ENCODE results near the gene FAM229B. TPM values are rescaled to one million over a fixed set of nuclear protein-coding genes. Genes with fewer than 3 reads are reported as not detected.
A peak's percentile ranks its signal among the peaks of the same experiment; 100 is the strongest.
"Not testable (repeated sequence)": the region's sequence is repeated elsewhere in the genome, so short reads cannot be mapped to it uniquely, and the experiment has no call there.

FAM229B gene
- polyA plus RNA-seq, 4 donors, result 45.7 to 58.9 (median 46.8) TPM

GRCh38 chr6:112061605-112062004, 25.8 kb upstream of the FAM229B start:
- DNase-seq (ENCODE audit: low read depth in 4 of 4, low spot score in 3 of 4), result no peak

GRCh38 chr6:112062966-112063365, 24.4 kb upstream of the FAM229B start:
- no peak for DNase-seq (ENCODE audit: low read depth in 4 of 4, low spot score in 3 of 4)

- no peak for DNase-seq (ENCODE audit: low read depth in 4 of 4, low spot score in 3 of 4)
Measured at GRCh38 chr6:112065426-112065986, 21.9 kb upstream of the FAM229B start.

- no peak for DNase-seq (ENCODE audit: low read depth in 4 of 4, low spot score in 3 of 4)
Measured at GRCh38 chr6:112066606-112067005, 20.8 kb upstream of the FAM229B start.

GRCh38 chr6:112081569-112081968, 5.8 kb upstream of the FAM229B start:
- DNase-seq (ENCODE audit: low read depth in 4 of 4, low spot score in 3 of 4), result no peak

- no peak for DNase-seq (ENCODE audit: low read depth in 4 of 4, low spot score in 3 of 4)
Measured at GRCh38 chr6:112085286-112086065, 1.9 kb upstream of the FAM229B start.

GRCh38 chr6:112086744-112087135, 651 bp upstream of the FAM229B start:
- DNase-seq (ENCODE audit: low read depth in 4 of 4, low spot score in 3 of 4), result peak; percentile 25 to 48 (median 28)

- DNase-seq (ENCODE audit: low read depth in 4 of 4, low spot score in 3 of 4), result peak in 1 of 4 donors; percentile 10
Measured at GRCh38 chr6:112087916-112088315, 525 bp downstream of the FAM229B start.

- DNase-seq (ENCODE audit: low read depth in 4 of 4, low spot score in 3 of 4), result no peak
Measured at GRCh38 chr6:112096901-112097300, 9.5 kb downstream of the FAM229B start.

GRCh38 chr6:112100561-112100960, 13.2 kb downstream of the FAM229B start:
- DNase-seq (ENCODE audit: low read depth in 4 of 4, low spot score in 3 of 4), result no peak

GRCh38 chr6:112106026-112106425, 18.6 kb downstream of the FAM229B start:
- not testable (repeated sequence) for DNase-seq (ENCODE audit: low read depth in 4 of 4, low spot score in 3 of 4)

GRCh38 chr6:112106562-112106961, 19.2 kb downstream of the FAM229B start:
- DNase-seq (ENCODE audit: low read depth in 4 of 4, low spot score in 3 of 4), result no peak

GRCh38 chr6:112109262-112109661, 21.9 kb downstream of the FAM229B start:
- peak; percentile 25 to 47 (median 37) for DNase-seq (ENCODE audit: low read depth in 4 of 4, low spot score in 3 of 4)

- no peak for DNase-seq (ENCODE audit: low read depth in 4 of 4, low spot score in 3 of 4)
Measured at GRCh38 chr6:112113431-112113830, 26.0 kb downstream of the FAM229B start.

- no peak for DNase-seq (ENCODE audit: low read depth in 4 of 4, low spot score in 3 of 4)
Measured at GRCh38 chr6:112113918-112114317, 26.5 kb downstream of the FAM229B start.

- no peak for DNase-seq (ENCODE audit: low read depth in 4 of 4, low spot score in 3 of 4)
Measured at GRCh38 chr6:112114577-112115223, 27.3 kb downstream of the FAM229B start.

- no peak for DNase-seq (ENCODE audit: low read depth in 4 of 4, low spot score in 3 of 4)
Measured at GRCh38 chr6:112116221-112116620, 28.8 kb downstream of the FAM229B start.

GRCh38 chr6:112117554-112117953, 30.2 kb downstream of the FAM229B start:
- no peak for DNase-seq (ENCODE audit: low read depth in 4 of 4, low spot score in 3 of 4)

GRCh38 chr6:112118034-112118433, 30.6 kb downstream of the FAM229B start:
- DNase-seq (ENCODE audit: low read depth in 4 of 4, low spot score in 3 of 4), result no peak

- DNase-seq (ENCODE audit: low read depth in 4 of 4, low spot score in 3 of 4), result no peak
Measured at GRCh38 chr6:112122756-112123155, 35.4 kb downstream of the FAM229B start.

- DNase-seq (ENCODE audit: low read depth in 4 of 4, low spot score in 3 of 4), result no peak
Measured at GRCh38 chr6:112123982-112124381, 36.6 kb downstream of the FAM229B start.

- no peak for DNase-seq (ENCODE audit: low read depth in 4 of 4, low spot score in 3 of 4)
Measured at GRCh38 chr6:112128208-112128607, 40.8 kb downstream of the FAM229B start.

Data from right renal pelvis (tissue), 4 donors.